GM18858 (cell line): ENCODE data around the gene AGAP3.

Source experiments
- ATAC-seq: cut with Tn5 transposase; IDR thresholded peaks from one replicate; pipeline ENCODE4 v1.9.1; 2021; ENCODE audit not compliant: unreplicated experiment

AGAP3 gene

GRCh38 chr7:151087245-151088018 lies 1.2 kb downstream of the AGAP3 start:
- ATAC-seq = no peak

- ATAC-seq = no peak
Observed at GRCh38 chr7:151088019-151088855, 2.0 kb downstream of the AGAP3 start.

GRCh38 chr7:151088856-151089699 lies 2.8 kb downstream of the AGAP3 start:
- ATAC-seq = no peak

DNA sequence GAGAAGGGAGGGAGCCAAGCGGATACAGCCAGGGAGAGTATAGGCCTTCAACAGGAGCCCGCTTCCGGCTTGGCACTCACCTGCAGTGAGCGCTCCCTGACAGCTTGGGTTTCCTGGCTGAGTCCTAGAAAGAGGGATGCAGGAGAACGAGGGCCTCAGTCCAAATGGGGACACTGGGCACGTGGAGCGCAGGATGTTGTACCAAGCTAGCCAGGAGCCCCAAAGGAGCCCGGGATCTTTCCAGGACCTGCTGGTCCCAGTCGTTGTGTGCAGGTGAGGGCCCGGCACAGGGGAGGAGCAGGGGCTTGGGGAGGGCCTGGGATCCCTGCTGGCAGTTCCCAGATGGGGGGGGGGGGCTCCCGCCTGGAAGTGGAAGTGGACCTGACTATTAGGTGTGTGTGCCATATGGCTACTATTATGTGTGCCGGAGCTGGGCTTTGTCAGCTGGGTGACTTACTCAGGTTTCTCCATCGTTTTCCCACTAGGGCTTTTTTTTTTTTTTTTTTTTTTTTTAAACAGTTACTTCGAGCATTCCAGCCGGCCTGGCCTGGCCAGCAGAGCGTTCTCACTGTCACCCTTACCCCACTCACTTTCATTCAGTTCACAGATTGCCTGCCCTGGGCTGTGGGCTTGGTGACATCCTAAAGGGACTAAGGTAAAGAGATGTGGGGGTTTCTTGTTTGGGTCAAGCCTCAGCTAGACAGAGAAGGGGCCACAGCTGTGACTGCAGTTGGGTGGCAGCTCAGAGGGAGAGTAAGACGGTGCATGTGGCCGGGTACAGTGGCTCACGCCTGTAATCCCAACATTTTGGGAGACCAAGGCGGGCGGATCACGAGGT lies 3.8 kb downstream of the AGAP3 start:
- ATAC-seq = no peak

- no peak for ATAC-seq
Observed at GRCh38 chr7:151091003-151091402, 4.7 kb downstream of the AGAP3 start.

DNA sequence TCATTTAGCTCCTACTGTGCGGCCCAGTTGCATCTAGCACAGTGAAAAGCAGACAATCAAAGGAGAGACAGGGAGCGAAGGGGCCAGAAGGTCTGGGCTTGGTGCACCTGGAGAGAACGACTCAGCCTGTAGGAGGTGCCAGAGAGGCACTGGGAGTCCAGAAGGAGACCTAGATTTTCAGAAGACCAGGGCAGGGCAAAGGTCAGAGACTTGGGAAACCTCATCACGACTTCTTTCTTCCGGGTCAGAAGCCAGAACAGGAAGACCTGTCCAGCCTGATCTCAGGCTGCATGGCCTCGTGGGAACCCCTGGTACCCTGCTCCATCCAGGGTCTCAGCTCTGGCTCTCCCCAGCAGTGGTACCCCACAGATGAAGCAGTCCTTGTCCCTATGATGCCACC lies 5.2 kb downstream of the AGAP3 start:
- ATAC-seq = no peak

DNA sequence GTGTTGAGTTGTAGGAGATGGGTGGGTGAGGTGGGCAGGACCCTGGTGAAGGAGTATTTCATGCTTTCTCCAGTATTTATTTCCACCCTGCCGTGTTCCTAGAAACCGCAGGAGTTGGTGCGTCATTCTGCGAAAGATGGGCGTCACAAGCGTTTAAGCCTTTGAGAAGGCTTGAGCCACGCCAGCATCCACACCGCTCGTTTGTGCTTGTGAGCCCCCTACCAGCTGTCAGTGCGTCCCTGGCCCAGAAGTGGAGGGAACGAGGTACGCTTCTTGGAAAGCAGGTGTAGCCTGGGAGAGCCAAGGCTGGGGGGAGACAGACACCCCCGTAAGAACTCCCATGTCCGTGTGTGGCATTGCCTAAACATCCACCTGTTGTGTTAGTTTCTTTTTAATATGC lies 5.7 kb downstream of the AGAP3 start:
- ATAC-seq = no peak

GRCh38 chr7:151093748-151094147 lies 7.5 kb downstream of the AGAP3 start:
- ATAC-seq = no peak

GRCh38 chr7:151094675-151095074 lies 8.4 kb downstream of the AGAP3 start:
- ATAC-seq = no peak

DNA sequence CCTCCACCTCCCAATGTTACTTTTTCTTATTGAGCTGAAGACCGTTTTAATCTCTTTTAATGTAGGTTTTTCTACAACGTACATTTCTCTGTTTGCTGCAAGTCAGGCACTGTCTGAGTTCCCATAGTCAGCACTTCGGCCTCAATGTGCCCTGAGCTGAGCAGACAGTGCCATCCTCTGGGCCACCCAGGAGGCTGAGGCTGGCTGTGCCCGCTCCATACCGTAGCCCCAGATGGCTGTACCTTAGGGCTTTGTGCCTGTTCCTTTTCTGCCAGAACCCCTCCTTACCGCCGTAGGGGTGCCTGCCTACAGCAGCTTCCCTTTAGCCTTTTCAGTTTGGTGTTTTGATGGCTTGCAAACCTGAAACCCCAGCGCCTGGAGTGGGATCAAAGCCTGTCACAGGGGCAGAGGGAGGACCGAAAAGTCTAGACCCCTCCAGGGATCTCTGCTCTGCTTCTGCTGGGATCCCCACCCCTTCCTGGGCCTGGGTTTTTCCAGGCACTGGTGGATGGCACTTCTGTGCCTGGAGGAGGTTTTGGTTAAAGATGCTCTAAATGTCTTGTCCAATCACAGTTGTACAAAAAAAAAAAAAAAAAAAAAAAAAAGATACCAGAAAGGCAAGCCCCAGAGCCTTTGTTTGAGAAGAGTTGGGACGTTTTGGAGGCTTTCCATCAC lies 9.0 kb downstream of the AGAP3 start:
- no peak for ATAC-seq

DNA sequence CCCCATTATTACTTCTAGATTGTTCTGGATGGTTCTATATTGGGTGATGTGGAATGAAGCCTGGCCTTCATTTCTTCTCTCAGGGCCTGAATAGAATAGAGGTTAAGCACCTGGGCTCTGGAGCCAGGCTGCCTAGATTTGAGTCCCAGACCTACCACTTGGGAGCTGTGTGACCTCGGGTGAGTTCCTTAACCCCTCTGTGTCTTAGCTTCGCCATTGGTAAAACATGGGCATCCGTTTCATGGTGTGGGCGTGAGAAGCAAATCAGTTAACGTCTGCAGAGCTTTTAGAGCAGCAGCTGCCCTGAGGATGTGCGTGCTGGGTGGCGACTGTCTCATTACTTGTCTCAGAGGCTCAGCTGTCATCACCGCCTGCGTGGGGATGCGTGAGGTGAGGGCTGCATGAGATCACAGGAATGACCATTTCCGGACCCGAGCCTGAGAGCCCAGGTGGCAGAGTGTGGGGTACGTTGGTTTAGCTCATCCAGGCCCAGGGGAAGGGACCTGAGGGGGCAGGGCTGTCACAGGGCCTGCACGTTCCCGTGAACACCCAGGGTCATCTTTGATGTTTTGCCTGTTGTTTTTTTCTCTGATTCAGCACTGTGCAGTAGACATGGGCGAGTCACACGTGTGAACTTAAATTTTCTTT lies 9.7 kb downstream of the AGAP3 start:
- ATAC-seq = no peak

DNA sequence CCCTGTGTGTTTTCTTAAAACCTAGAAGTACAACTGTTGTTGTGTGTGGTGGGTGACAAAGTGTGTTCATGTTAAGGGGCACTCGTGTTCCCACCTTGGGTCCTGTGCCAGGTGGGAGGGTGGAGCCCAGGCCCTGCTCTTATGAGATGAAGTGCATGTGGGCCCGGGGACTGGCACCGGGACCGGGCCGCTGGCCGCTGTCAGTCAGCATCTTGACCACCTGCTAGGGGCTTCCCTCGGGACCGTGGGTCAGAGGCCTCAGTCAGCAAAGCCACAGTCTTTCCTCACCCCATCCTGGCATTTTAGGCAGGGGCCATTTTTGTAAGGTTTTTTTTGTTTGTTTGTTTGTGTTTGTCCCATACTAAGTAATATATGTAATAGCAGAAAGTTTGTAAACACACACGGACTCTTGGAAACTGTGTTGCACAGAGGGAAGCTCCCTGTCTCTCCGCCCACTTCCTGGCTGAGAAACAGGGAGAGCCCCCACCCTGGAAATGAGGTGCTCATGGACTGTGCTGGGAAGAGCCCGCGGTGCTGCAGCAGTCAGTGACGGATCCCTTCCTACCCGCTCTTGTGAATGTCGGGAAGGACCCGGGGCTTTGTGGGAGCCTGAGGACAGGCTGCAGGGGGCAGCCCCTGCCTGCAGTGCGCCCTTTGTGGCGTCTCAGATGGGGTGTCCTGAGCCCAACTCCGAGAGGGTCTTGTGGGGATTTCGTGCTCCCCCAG lies 13.4 kb downstream of the AGAP3 start:
- ATAC-seq = no peak

- ATAC-seq = no peak
Observed at GRCh38 chr7:151100921-151101320, 14.6 kb downstream of the AGAP3 start.

- no peak for ATAC-seq
Observed at GRCh38 chr7:151101621-151102396, 15.5 kb downstream of the AGAP3 start.

- no peak for ATAC-seq
Observed at GRCh38 chr7:151102991-151103390, 16.7 kb downstream of the AGAP3 start.

- no peak for ATAC-seq
Observed at GRCh38 chr7:151103973-151104372, 17.7 kb downstream of the AGAP3 start.

GRCh38 chr7:151104411-151105235 lies 18.3 kb downstream of the AGAP3 start:
- no peak for ATAC-seq
